Measurements from ENCODE around the gene TBX3. TPM values are rescaled to one million over a fixed set of nuclear protein-coding genes. Genes with fewer than 3 reads are reported as not detected.

TBX3 gene
- total RNA-seq, 1 donor from 2014 or later = 16.3 TPM

GRCh38 chr12:114689075-114689994 lies 5.4 kb upstream of the TBX3 start:
- DNase-seq (ENCODE audit: low spot score, unreplicated experiment) = no peak
- peaks cover 85% of the 10 kb centered on the region for H3K27me3 Mint-ChIP-seq
- H3K9me3 Mint-ChIP-seq (ENCODE audit: low read depth) = no peaks in the 10 kb centered on the region
- no peaks in the 10 kb centered on the region for H3K36me3 Mint-ChIP-seq (ENCODE audit: insufficient read depth)
- H3K4me3 Mint-ChIP-seq (ENCODE audit: low read depth) = no peak overlapping the region
- H3K27ac Mint-ChIP-seq = peak overlapping the region; percentile 76
- H3K4me1 Mint-ChIP-seq (ENCODE audit: low read depth) = peaks cover 43% of the 10 kb centered on the region
- TF ChIP-seq CTCF (IDR thresholded peaks at IDR 0.05; ENCODE audit: unreplicated experiment) = no peak

- no peak for DNase-seq (ENCODE audit: low spot score, unreplicated experiment)
- H3K27ac Mint-ChIP-seq = no peak overlapping the region
- peaks cover 75% of the 10 kb centered on the region for H3K27me3 Mint-ChIP-seq
- no peaks in the 10 kb centered on the region for H3K9me3 Mint-ChIP-seq (ENCODE audit: low read depth)
- H3K4me3 Mint-ChIP-seq (ENCODE audit: low read depth) = no peak overlapping the region
- H3K36me3 Mint-ChIP-seq (ENCODE audit: insufficient read depth) = no peaks in the 10 kb centered on the region
- no peak for TF ChIP-seq CTCF (IDR thresholded peaks at IDR 0.05; ENCODE audit: unreplicated experiment)
- H3K4me1 Mint-ChIP-seq (ENCODE audit: low read depth) = peaks cover 43% of the 10 kb centered on the region
Observed at GRCh38 chr12:114688256-114688845, 4.4 kb upstream of the TBX3 start.

- Mint-ChIP-seq H3K4me1 (ENCODE audit: low read depth) (peaks cover 44% of the 10 kb centered on the region), H3K4me3 (ENCODE audit: low read depth) (no peak overlapping the region), H3K27ac (no peak overlapping the region)
Observed at GRCh38 chr12:114687802-114688201, 3.8 kb upstream of the TBX3 start.

GRCh38 chr12:114686773-114687500 lies 3.0 kb upstream of the TBX3 start:
- Mint-ChIP-seq H3K9me3 (ENCODE audit: low read depth) (no peaks in the 10 kb centered on the region), H3K27ac (peak overlapping the region; percentile 69)

More at GRCh38 chr12:114687802-114688201, 3.8 kb upstream of the TBX3 start:
- DNase-seq (ENCODE audit: low spot score, unreplicated experiment) = no peak
- Mint-ChIP-seq H3K36me3 (ENCODE audit: insufficient read depth) (no peaks in the 10 kb centered on the region), H3K9me3 (ENCODE audit: low read depth) (no peaks in the 10 kb centered on the region), H3K27me3 (peaks cover 69% of the 10 kb centered on the region)
- TF ChIP-seq CTCF (IDR thresholded peaks at IDR 0.05; ENCODE audit: unreplicated experiment) = no peak

More at GRCh38 chr12:114686773-114687500, 3.0 kb upstream of the TBX3 start:
- Mint-ChIP-seq H3K27me3 (peaks cover 66% of the 10 kb centered on the region), H3K4me1 (ENCODE audit: low read depth) (peaks cover 46% of the 10 kb centered on the region), H3K36me3 (ENCODE audit: insufficient read depth) (no peaks in the 10 kb centered on the region), H3K4me3 (ENCODE audit: low read depth) (peak overlapping the region; percentile 84)
- DNase-seq (ENCODE audit: low spot score, unreplicated experiment) = no peak
- TF ChIP-seq CTCF (IDR thresholded peaks at IDR 0.05; ENCODE audit: unreplicated experiment) = no peak
